Panc1 (cell line): Measurements from ENCODE around the gene CTNNBIP1. TPM values are rescaled to one million over a fixed set of nuclear protein-coding genes. Genes with fewer than 3 reads are reported as not detected.

ENCODE experiments used
- ATAC-seq: fragments of 200-7000 bp; cut with Tn5 transposase; 2 replicates; pipeline ENCODE4 v1.9.1; 2020; ENCODE audit warnings: mild to moderate bottlenecking, moderate library complexity
- BruUV-seq: library from RNA; stranded (reverse); fragments of 400-500 nt; replicated peaks from 2 replicates; lab custom pipeline; 2021; lab: Mats Ljungman, UMichigan
- CTCF ChIA-PET: fragments of 300-600 bp; sonication (Branson Sonifier 250); formaldehyde crosslinking; loops from one replicate; lab custom pipeline; 2022; ENCODE audit warnings: antibody characterized with exemption; lab: Charles Lee
- POLR2A ChIA-PET: fragments of 300-600 bp; sonication (Branson Sonifier 250); formaldehyde crosslinking; loops from one replicate; lab custom pipeline; 2022; ENCODE audit warnings: antibody characterized with exemption; lab: Charles Lee
- DNase-seq: peaks from one replicate; pipeline ENCODE4 v3.0.0-alpha.2; 2010; ENCODE audit warnings: low read depth, low spot score
- H3K27ac ChIP-seq: 2 replicates; pipeline ENCODE4 v1.5.1; 2011; ENCODE audit warnings: mild to moderate bottlenecking, low read length, inconsistent platforms
- H3K27me3 ChIP-seq: fragments of 200-500 bp; sonication (Bioruptor generic); 2 replicates; pipeline ENCODE4 v1.6.0; 2014; ENCODE audit warnings: low read length, inconsistent platforms; ENCODE audit not compliant: control insufficient read depth, insufficient read depth
- H3K36me3 ChIP-seq: fragments of 200-500 bp; sonication (Bioruptor generic); 2 replicates; pipeline ENCODE4 v1.5.1; 2014; ENCODE audit warnings: inconsistent platforms, mild to moderate bottlenecking, low read length, moderate library complexity; ENCODE audit not compliant: control insufficient read depth, insufficient read depth
- H3K4me1 ChIP-seq: 2 replicates; pipeline ENCODE4 v1.5.1; 2011; ENCODE audit warnings: inconsistent platforms, mild to moderate bottlenecking, low read length, moderate library complexity; ENCODE audit not compliant: control insufficient read depth, insufficient read depth
- H3K4me3 ChIP-seq, 2 experiments: 2 replicates each; pipeline ENCODE4 v1.5.1; 2011 to 2012; ENCODE audit warnings: low read depth in 2 of 2, low read length in 2 of 2, mild to moderate bottlenecking in 2 of 2, inconsistent platforms in 1 of 2, moderate library complexity in 1 of 2
- H3K9me3 ChIP-seq: fragments of 200-500 bp; sonication (Bioruptor generic); 2 replicates; pipeline ENCODE4 v1.5.1; 2014; ENCODE audit warnings: low read depth, mild to moderate bottlenecking, inconsistent platforms, low read length, moderate library complexity; ENCODE audit not compliant: control insufficient read depth, insufficient read depth
- POLR2AphosphoS5 ChIP-seq: IDR thresholded peaks from 2 replicates; pipeline ENCODE4 v1.6.1; 2012; ENCODE audit warnings: mild to moderate bottlenecking, low read depth, low read length, moderate library complexity
- SIN3A ChIP-seq: IDR thresholded peaks from 2 replicates; pipeline ENCODE4 v1.6.1; 2012; ENCODE audit warnings: low read depth, mild to moderate bottlenecking, low read length, moderate library complexity, borderline replicate concordance; ENCODE audit not compliant: insufficient read depth
- TCF7L2 ChIP-seq: IDR thresholded peaks from 2 replicates; pipeline ENCODE4 v1.6.1; 2011; ENCODE audit warnings: mild to moderate bottlenecking, low read depth, low read length, inconsistent platforms
- in situ Hi-C: cut with HindIII; loops from 2 replicates; pipeline ENCODE4 v1.10.0; 2016; ENCODE audit warnings: low sequenced_read_pairs, low pct_unique_long_range_greater_than_20kb
- intact Hi-C: fragments of 100-400 bp; cut with micrococcal nuclease; formaldehyde crosslinking; loops from one replicate; pipeline ENCODE4 v1.10.0; 2022; ENCODE audit not compliant: unreplicated experiment
- total RNA-seq: library from RNA; stranded (reverse); gene quantifications from one replicate; pipeline ENCODE4 v1.2.1, GENCODE V29; 2021; ENCODE audit not compliant: unreplicated experiment
- TF ChIP-seq, protein P1 (sequence below), 2 experiments: IDR thresholded peaks; 2 replicates each; pipeline ENCODE4 v1.6.1; 2011 to 2012; ENCODE audit warnings: low read depth in 2 of 2, control low read depth in 1 of 2, low read length in 1 of 2, mild to moderate bottlenecking in 1 of 2, moderate library complexity in 1 of 2; ENCODE audit not compliant: insufficient read depth in 1 of 2
- TF ChIP-seq, protein P2 (sequence below): fragments of 450-650 bp; IDR thresholded peaks from 2 replicates; pipeline ENCODE4 v1.5.1; 2017; ENCODE audit warnings: mild to moderate bottlenecking

Gene CTNNBIP1
- total RNA-seq, 1 experiment from 2014 or later: 36.9 TPM

DNA sequence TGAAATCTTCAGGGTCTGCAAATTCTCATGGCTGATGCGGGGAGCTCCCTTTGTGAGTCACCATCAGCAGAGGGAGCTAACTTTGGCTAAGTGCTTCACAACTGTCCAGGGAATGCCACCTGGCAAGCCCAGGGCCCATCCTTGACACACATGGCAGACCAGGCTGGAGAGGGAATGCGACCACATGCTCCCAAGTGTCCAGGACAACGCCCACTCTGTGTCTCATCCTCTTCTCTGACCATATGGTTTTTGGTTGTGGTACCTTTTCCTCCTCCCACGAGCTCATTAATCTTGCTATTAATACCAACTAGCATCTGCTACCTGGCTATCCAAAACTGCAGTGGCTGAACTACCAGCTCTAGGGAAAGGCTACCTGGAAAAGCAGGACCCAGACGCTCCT is 49.2 kb downstream of the CTNNBIP1 start:
- ChIA-PET CTCF (interaction anchor here (0.9 kb wide), 1 partner anchor 11 kb away, joined by 6 read pairs; no protein-coding TSS in a partner anchor), POLR2A (interaction anchor here (0.6 kb wide), 1 partner anchor 11 kb away, joined by 3 read pairs; no protein-coding TSS in a partner anchor)
- no peaks in the 10 kb centered on the region for H3K4me1 ChIP-seq
- H3K27me3 ChIP-seq: no peaks in the 10 kb centered on the region
- in situ Hi-C loops (no loop called here), intact Hi-C loops (no loop called here)
- BruUV-seq: no TSS peak
- DNase-seq: no peak
- TF ChIP-seq POLR2AphosphoS5: no peak
- TF ChIP-seq, protein P1, sequence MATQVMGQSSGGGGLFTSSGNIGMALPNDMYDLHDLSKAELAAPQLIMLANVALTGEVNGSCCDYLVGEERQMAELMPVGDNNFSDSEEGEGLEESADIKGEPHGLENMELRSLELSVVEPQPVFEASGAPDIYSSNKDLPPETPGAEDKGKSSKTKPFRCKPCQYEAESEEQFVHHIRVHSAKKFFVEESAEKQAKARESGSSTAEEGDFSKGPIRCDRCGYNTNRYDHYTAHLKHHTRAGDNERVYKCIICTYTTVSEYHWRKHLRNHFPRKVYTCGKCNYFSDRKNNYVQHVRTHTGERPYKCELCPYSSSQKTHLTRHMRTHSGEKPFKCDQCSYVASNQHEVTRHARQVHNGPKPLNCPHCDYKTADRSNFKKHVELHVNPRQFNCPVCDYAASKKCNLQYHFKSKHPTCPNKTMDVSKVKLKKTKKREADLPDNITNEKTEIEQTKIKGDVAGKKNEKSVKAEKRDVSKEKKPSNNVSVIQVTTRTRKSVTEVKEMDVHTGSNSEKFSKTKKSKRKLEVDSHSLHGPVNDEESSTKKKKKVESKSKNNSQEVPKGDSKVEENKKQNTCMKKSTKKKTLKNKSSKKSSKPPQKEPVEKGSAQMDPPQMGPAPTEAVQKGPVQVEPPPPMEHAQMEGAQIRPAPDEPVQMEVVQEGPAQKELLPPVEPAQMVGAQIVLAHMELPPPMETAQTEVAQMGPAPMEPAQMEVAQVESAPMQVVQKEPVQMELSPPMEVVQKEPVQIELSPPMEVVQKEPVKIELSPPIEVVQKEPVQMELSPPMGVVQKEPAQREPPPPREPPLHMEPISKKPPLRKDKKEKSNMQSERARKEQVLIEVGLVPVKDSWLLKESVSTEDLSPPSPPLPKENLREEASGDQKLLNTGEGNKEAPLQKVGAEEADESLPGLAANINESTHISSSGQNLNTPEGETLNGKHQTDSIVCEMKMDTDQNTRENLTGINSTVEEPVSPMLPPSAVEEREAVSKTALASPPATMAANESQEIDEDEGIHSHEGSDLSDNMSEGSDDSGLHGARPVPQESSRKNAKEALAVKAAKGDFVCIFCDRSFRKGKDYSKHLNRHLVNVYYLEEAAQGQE (IDR thresholded peaks at IDR 0.05; ENCODE audit: insufficient read depth in 1 of 2, low read depth in 2 of 2, low read length in 1 of 2): no peak
- TF ChIP-seq, protein P2, sequence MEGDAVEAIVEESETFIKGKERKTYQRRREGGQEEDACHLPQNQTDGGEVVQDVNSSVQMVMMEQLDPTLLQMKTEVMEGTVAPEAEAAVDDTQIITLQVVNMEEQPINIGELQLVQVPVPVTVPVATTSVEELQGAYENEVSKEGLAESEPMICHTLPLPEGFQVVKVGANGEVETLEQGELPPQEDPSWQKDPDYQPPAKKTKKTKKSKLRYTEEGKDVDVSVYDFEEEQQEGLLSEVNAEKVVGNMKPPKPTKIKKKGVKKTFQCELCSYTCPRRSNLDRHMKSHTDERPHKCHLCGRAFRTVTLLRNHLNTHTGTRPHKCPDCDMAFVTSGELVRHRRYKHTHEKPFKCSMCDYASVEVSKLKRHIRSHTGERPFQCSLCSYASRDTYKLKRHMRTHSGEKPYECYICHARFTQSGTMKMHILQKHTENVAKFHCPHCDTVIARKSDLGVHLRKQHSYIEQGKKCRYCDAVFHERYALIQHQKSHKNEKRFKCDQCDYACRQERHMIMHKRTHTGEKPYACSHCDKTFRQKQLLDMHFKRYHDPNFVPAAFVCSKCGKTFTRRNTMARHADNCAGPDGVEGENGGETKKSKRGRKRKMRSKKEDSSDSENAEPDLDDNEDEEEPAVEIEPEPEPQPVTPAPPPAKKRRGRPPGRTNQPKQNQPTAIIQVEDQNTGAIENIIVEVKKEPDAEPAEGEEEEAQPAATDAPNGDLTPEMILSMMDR: no peak
- TF ChIP-seq TCF7L2: no peak
- no peak for TF ChIP-seq SIN3A
- H3K27ac ChIP-seq: no peak overlapping the region
- H3K36me3 ChIP-seq: no peaks in the 10 kb centered on the region
- H3K4me3 ChIP-seq: no peak overlapping the region
- no peaks in the 10 kb centered on the region for H3K9me3 ChIP-seq
- ATAC-seq: no peak

DNA sequence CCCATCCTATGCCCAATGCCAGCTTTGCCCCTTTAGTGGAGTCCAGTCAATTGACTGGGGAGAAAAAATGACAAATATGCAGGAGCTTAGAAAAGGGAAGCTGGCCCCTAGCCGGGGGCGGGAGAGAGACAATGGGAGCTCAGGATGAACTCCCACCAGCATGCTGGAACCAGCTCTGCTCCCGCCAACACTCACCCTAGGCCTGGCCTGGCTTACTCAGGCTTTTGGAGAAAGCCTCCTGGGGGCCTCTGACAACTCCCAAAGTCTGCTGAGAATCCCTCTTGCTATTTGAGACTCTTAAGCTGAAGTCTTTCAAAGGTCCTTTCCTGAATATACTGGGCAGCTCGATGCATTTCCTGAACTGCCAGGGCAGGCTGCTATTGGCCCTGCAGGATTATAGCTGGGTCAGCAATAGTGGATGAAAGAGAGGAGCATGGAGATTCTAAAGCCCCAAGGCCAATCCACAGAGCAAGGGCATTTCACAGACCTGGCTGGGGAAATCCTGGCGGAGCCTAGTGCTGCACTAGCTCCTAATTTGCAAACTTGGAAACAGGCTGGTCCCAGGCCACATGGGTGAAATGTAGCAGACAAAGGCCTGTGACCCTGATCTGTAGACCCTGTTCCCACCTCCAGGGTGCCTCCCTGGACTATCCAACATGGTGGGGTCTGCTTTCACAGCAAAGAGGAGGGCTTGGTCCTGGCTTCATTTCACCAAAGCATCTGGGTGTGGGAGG is 50.6 kb downstream of the CTNNBIP1 start:
- ATAC-seq (0 out of 2 replicates have a peak, but pooled peaks have one; percentile 20), DNase-seq (no peak)
- Histone ChIP-seq H3K27me3 (no peaks in the 10 kb centered on the region), H3K27ac (no peak overlapping the region), H3K9me3 (no peaks in the 10 kb centered on the region), H3K36me3 (no peaks in the 10 kb centered on the region), H3K4me3 (no peak overlapping the region), H3K4me1 (no peaks in the 10 kb centered on the region)
- POLR2A ChIA-PET: no interaction called here
- in situ Hi-C loops: no loop called here
- intact Hi-C loops: no loop called here
- CTCF ChIA-PET: interaction anchor here (0.6 kb wide), 2 partner anchors 9 to 69 kb away, joined by 3 read pairs; no protein-coding TSS in a partner anchor
- TF ChIP-seq SIN3A (no peak), TCF7L2 (no peak), POLR2AphosphoS5 (no peak)
- TF ChIP-seq, protein P2: no peak
- TF ChIP-seq, protein P1 (IDR thresholded peaks at IDR 0.05; ENCODE audit: insufficient read depth in 1 of 2, low read depth in 2 of 2, low read length in 1 of 2): no peak
- BruUV-seq: no TSS peak
